ENCODE measurements around the gene SGMS1.

DNA sequence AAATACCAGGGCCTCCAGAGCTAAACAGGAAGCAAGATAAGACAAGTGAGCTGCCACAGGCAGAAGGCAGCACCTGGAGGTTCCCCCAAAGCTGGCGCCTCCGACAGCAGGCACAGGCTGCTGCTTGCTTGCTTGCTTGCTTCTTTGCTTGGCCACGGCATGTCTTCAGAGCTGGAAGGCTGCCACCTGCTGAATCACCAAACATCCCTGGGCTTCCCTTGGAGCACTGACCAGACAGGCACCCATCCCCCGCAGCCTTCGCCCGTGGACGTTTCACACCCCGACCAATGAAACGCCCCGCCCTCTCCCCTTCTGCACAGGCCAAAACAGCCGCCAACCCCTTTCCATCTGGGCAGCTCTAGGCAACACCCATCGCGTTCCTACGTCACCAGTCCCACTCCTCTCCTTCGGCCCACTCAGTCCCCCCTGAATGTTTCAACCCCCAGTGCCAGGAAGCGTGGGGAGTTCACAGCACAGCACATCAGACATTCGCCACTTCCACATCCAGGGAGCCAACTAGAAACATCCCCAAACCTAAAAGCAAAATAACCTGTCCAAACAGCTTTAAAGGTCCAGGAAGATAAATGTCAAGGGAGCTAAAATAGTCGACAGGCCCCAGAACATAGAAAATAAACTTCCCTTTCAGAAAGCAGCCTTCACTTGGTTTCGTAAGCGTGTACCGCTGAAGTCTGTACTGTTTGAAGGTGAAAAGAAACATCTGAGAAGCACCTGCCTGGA lies 1.6 kb downstream of the SGMS1 start:
- TF ChIP-seq, protein P1, sequence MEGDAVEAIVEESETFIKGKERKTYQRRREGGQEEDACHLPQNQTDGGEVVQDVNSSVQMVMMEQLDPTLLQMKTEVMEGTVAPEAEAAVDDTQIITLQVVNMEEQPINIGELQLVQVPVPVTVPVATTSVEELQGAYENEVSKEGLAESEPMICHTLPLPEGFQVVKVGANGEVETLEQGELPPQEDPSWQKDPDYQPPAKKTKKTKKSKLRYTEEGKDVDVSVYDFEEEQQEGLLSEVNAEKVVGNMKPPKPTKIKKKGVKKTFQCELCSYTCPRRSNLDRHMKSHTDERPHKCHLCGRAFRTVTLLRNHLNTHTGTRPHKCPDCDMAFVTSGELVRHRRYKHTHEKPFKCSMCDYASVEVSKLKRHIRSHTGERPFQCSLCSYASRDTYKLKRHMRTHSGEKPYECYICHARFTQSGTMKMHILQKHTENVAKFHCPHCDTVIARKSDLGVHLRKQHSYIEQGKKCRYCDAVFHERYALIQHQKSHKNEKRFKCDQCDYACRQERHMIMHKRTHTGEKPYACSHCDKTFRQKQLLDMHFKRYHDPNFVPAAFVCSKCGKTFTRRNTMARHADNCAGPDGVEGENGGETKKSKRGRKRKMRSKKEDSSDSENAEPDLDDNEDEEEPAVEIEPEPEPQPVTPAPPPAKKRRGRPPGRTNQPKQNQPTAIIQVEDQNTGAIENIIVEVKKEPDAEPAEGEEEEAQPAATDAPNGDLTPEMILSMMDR (IDR thresholded peaks at IDR 0.05): peak in 1 of 3 experiments; percentile 5
- TF ChIP-seq POLR2A (IDR thresholded peaks at IDR 0.05): peak in 1 of 2 donors; percentile 17

Data from vagina (tissue), 2 donors.